ENCODE data around the gene LRRC19. TPM values are rescaled to one million over a fixed set of nuclear protein-coding genes. Genes with fewer than 3 reads are reported as not detected.

The LRRC19 gene, protein sequence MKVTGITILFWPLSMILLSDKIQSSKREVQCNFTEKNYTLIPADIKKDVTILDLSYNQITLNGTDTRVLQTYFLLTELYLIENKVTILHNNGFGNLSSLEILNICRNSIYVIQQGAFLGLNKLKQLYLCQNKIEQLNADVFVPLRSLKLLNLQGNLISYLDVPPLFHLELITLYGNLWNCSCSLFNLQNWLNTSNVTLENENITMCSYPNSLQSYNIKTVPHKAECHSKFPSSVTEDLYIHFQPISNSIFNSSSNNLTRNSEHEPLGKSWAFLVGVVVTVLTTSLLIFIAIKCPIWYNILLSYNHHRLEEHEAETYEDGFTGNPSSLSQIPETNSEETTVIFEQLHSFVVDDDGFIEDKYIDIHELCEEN
- 100 to 1,000 TPM in 1 of 2 donors, 10 to 100 TPM in 1; 98.5 to 116 TPM for total RNA-seq
- long read RNA-seq, transcript LRRC19-201 (5 exons, 3,609 nt): major isoform, 44 of 54 reads
- long read RNA-seq, partial matches to known transcripts: 4 of 54 reads
- long read RNA-seq, other reads (novel, unspliced or antisense): 6 of 54 reads

DNA sequence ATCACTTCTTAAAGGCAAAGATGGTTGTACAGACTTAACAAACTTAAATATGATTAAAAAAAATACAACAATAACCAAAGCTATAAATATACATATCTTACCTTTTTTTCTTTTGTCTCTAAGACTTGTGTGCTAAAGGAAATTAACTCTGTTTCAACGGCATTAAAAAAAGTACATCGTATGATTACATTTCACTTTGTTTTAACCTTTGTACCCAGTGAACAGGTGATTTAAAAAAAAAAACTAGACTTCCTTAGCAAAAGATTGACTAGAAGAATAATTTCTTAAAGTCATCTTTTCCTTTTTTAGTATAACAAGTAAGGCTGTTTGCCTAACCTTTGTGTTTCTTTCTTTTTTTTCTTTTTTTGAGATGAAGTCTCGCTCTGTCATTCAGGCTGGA is at the start of gene LRRC19:
LRRC19 (minus strand) TSS at position 182 of the 400 bp plus-strand sequence. CDS start 5,978 bp downstream, outside the sequence.
- ATAC-seq: peak; percentile 48
- intact Hi-C loops (cut with DNase I, micrococcal nuclease): no loop called here
- DNase-seq: no peak

DNA sequence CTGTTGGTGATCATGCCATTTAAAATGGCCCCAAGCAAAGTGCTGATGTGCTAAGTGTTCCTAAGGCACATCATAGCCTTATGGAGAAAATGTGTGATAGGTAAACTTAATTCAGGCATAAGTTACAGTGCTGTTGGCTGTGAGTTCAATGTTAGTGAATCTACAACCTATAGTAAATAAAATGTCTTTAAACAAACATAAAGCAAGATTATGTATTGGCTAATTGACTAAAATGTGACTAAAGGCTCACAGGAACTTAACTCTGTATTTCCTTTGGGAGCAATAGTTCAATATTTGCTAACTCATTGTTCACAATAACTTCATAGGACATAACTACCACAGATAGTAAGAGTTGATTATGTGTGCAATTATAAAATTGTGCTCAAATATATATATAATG is 49.4 kb upstream of the LRRC19 start:
- no peak for DNase-seq

DNA sequence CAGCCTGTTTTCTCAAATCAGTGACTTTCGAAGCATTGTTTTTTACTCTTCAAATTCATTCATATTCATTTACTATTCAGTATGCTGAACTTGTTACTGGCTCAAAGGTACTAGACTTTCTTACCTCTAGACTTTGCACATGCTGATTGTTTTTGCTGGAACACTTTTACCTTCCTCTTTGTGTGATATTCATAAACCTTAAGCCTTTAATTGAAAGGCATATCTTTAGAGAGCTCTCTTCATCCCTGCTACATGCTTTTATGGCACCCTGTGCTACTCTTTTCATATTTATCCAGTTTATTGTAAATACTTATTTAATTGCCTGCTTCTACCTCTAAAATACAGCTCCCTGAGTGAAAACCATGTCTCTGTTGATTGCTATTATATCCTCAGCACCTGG is 48.7 kb upstream of the LRRC19 start:
- intact Hi-C loops (cut with DNase I, micrococcal nuclease): no loop called here
- ATAC-seq: peak; percentile 70
- DNase-seq: no peak

More for the DNA sequence above, 49.4 kb upstream of the LRRC19 start:
- intact Hi-C loops (cut with DNase I, micrococcal nuclease): no loop called here
- peak; percentile 79 for ATAC-seq

DNA sequence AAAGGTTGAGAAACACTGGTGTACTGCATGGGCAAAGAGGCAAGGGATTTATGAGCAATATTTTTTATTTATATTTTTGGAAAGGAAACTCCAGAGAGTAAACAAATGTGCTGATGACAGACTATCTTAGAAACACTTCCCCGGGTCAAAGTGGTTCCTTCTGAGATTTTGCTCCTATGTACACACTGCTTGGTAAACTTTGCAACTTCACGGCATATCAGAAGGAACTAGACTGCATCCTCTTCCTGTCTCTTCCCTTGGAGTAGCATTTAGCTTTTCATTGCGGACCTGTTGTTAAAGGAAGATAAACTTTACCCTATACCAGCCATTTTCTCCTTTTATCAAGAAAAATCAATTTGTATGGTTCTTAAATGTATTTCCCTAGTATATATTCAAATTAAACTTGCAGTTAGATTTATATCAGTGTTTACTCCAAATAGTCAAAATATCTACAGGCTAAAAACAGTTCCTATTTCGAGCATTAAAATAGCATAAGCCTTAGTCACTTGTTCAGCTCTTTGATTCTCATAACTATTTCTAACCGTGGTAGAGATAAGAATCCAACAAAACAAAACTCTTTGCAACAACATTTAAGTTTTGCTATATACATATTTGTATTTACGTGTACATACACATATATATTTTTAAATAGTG is 48.0 kb upstream of the LRRC19 start:
- intact Hi-C loops (cut with DNase I, micrococcal nuclease): no loop called here
- no peak for DNase-seq
- ATAC-seq: peak; percentile 84

DNA sequence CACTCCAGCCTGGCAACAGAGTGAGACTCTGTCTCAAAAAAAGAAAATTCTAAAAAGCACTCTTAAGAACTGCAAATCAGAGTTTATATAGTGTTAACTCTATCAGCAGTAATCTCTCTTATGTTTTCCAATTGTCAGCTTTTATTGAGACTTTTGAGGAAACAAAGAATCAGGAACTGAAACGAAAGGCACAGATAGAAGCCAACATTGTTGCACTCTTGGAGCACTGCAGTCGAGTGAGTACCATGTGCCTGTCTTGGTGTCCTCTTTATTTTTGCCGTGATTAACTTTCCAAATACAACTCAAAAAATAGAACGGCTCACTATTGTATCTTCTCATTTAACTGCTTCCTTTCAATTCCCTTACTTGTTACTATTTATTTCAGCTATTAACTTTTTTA is 41.7 kb upstream of the LRRC19 start:
- ATAC-seq (no peak), DNase-seq (no peak)
- intact Hi-C loops (cut with DNase I, micrococcal nuclease): loop anchor here in 1 of 2 donors (10.0 kb wide), 1 partner anchor 148 kb away; no protein-coding TSS in a partner anchor

GRCh38 chr9:27043176-27043575 is 37.7 kb upstream of the LRRC19 start:
- no peak for ATAC-seq
- intact Hi-C loops (cut with DNase I, micrococcal nuclease): loop anchor here in 1 of 2 donors (10.0 kb wide), 1 partner anchor 152 kb away; no protein-coding TSS in a partner anchor

GRCh38 chr9:27042476-27042875 is 37.0 kb upstream of the LRRC19 start:
- no peak for ATAC-seq
- no peak for DNase-seq
- intact Hi-C loops (cut with DNase I, micrococcal nuclease): loop anchor here in 1 of 2 donors (10.0 kb wide), 1 partner anchor 152 kb away; no protein-coding TSS in a partner anchor

More at GRCh38 chr9:27043176-27043575, 37.7 kb upstream of the LRRC19 start:
- no peak for DNase-seq

GRCh38 chr9:27041746-27042145 is 36.3 kb upstream of the LRRC19 start:
- ATAC-seq: no peak
- intact Hi-C loops (cut with DNase I, micrococcal nuclease): loop anchor here in 1 of 2 donors (10.0 kb wide), 1 partner anchor 153 kb away; no protein-coding TSS in a partner anchor
- no peak for DNase-seq

GRCh38 chr9:27037499-27037898 is 32.0 kb upstream of the LRRC19 start:
- intact Hi-C loops (cut with DNase I, micrococcal nuclease): loop anchor here (10.0 kb wide), 2 partner anchors 237 to 507 kb away; no protein-coding TSS in a partner anchor
- ATAC-seq: no peak
- DNase-seq: no peak

DNA sequence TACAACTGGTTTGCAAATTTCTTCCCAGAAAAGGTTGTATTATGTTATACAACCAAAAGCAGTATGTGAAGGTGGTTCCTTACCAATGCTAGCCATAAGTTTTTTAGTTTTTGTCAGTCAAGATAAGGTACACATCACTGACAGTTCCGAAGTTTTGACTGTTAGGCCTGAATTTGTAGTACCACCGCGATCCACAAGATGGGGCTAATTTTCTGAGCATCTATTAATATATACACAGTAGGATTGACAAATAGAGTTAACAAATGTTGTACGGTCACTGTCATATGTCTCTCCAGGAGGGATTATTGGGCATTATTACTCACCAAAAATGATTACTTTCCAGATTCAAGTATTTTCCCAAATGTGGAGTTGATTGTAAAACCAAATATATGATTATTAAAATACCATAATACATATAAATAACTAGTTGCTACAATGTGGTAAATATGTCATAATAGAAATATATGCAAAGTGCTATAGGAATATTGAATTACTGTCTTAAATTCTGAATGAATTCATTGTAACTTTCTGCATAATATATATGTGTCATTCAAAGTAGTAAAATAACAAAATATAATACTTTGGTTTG is 28.4 kb upstream of the LRRC19 start:
- peak; percentile 73 for ATAC-seq
- intact Hi-C loops (cut with DNase I, micrococcal nuclease): loop anchor here (5.0 to 10.0 kb wide), 3 partner anchors 241 to 511 kb away; no protein-coding TSS in a partner anchor
- peak; percentile 28 to 71 for DNase-seq

DNA sequence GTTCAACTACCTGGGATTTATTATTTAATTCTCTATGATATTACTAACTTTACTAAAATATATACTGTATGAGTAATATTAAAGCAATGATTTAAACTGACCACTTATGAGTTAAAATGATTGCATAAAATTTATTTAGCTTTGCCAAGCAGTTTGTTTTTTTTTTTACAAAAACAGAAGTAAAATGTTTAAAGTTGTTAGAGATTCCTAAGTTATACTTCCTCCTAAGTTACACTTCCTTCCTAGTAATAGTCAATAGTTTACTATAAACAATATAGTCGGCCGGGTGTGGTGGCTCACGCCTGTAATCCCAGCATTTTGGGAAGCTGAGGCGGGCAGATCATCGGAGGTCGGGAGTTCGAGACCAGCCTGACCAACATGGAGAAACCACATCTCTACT is 23.7 kb upstream of the LRRC19 start:
- ATAC-seq (no peak), DNase-seq (no peak)
- intact Hi-C loops (cut with DNase I, micrococcal nuclease): no loop called here

DNA sequence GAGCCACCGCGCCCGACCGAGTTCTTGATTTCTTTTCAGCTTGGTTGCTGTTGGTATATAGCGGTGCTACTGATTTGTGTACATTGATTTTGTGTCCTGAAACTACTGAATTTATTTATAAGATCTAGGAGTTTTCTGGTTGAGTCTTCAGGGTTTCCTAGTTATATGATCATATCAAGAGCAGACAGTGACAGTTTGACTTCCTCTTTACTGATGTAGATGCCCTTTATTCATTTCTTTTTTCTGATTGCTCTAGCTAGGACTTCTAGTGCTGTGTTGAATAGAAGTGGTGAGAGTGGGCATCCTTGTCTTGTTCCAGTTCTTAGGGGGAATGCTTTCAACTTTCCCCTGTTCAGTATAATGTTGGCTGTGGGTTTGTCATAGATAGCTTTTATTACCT is 17.4 kb upstream of the LRRC19 start:
- no peak for DNase-seq
- intact Hi-C loops (cut with DNase I, micrococcal nuclease): no loop called here
- ATAC-seq: no peak

DNA sequence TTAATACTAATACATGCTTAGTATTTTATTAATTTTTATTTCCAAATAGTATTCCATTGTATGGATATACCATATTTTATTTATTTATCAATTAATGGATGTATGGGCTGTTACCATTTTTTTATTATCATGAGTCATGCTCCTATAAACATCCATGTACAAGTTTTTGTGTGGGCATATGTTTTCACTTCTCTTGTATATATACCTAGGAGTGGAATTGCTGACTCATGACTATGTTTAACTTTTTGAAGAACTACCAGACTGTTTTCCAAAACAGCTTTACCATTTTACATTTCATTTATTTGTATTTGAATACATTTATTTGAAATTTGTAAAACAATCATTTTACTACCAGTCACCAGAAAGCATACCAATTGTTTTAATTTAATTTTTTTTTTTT is 14.1 kb upstream of the LRRC19 start:
- ATAC-seq: no peak
- no peak for DNase-seq
- intact Hi-C loops (cut with DNase I, micrococcal nuclease): no loop called here

- intact Hi-C loops (cut with DNase I, micrococcal nuclease): no loop called here
- ATAC-seq: peak; percentile 70
- no peak for DNase-seq
These were observed 1.9 kb downstream of the LRRC19 start for GRCh38 chr9:27003426-27004077.

GRCh38 chr9:26995810-26996209 is 9.7 kb downstream of the LRRC19 start:
- no peak for ATAC-seq
- DNase-seq: no peak
- intact Hi-C loops (cut with DNase I, micrococcal nuclease): no loop called here

DNA sequence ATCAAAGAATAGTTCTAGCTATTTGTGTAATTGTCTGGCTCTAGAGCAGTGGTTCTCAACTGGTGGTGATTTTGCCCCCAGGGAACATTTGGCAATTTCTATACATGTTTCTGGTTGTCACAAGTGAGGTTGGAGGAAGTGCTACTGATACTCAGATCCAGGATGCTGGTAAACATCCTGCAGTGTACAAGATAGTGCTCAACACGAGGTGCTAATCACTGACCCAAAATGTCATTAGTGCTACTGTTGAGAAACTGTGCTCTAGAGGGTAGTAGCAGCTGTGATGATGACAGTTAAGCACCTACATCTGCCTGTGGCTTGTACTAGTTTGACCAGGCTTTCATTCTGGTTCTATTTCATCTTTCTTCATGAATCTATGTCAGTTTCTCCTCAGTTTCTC is 22.1 kb downstream of the LRRC19 start:
- ATAC-seq: no peak
- DNase-seq: no peak
- intact Hi-C loops (cut with DNase I, micrococcal nuclease): no loop called here

DNA sequence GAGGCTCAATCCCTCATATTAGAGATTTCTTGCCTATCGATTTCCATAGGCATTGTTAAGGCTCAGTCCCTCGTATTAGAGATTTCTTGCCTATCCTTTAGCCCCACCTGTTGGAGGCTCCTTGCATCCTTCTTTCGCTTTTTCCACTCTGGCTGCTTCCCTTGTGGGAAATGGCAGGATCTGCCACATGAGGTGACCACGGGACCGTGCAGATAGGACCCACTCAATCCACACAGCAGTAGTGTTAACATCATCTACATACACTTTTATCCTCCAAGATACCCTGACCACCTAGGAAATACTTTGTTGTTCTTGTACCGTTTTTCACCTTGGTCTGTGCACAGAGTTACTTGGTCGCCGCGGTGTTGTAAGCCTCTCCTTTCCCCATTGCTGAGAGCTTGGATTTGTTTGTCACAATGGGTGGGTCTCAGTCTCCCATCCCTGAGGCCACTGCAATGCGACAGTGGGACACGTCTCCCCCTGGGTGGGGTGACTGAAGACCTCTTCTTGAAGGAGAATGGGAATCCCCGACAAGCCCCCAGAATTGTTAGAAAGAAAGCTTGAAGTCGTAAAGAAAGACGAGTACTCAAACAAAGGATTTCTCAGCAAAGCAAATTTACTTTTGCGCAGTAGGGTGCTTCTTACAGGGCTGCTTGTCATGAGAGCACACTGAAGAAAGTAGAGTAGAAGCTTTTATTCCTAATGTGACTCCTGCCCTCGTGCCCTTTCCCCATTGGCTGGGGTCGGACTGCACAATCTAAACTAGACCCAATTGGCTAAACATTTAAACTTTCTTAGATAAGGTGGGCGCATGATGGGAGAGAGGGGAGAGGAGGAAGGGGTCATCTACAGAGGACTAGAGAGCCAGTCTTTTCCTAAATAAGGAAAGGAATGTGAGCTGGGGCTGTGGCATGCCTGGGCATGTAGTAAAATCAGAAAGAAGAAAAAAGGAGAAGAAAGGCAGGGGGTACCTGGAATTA is 29.5 kb downstream of the LRRC19 start:
- intact Hi-C loops (cut with DNase I, micrococcal nuclease): loop anchor here in 1 of 2 donors (5.0 kb wide), 1 partner anchor 229 kb away; no protein-coding TSS in a partner anchor
- peak; percentile 85 for ATAC-seq
- DNase-seq: peak in 1 of 2 donors; percentile 47

Measured in left colon (tissue), 2 donors.